GM21786 (cell line): ENCODE results near the gene HSF5.

Experiments
- ATAC-seq: cut with Tn5 transposase; IDR thresholded peaks from one replicate; pipeline ENCODE4 v1.9.1; 2021; ENCODE audit not compliant: unreplicated experiment

HSF5 gene, protein sequence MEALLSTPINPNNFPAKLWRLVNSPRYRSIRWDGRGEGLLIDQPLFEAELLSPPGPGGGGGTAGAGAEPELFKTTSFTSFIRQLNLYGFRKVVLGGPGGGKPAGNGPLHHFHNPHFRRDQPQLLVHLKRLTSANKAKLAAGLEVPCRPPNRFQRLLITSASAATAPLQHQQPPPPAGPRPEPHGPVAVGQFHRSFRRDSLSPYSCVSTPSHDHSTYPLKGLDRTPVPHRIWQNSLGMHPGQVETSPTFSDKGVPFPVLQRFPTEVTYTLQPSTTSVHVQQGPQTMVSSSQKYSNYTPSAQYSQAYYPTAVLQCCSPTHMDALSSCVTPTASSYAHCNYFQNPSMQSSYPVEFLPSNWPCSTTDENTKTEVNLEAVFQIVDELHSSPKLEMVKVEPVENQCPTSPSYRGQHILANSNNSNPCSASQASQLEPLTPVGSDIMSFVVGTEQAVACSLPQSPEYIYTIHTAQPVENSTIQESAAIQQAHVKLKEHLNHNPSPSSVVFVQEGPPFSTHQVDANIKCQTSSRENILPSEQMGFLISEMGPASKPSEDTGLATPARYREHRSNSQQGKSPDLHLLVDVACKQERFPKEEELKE

DNA sequence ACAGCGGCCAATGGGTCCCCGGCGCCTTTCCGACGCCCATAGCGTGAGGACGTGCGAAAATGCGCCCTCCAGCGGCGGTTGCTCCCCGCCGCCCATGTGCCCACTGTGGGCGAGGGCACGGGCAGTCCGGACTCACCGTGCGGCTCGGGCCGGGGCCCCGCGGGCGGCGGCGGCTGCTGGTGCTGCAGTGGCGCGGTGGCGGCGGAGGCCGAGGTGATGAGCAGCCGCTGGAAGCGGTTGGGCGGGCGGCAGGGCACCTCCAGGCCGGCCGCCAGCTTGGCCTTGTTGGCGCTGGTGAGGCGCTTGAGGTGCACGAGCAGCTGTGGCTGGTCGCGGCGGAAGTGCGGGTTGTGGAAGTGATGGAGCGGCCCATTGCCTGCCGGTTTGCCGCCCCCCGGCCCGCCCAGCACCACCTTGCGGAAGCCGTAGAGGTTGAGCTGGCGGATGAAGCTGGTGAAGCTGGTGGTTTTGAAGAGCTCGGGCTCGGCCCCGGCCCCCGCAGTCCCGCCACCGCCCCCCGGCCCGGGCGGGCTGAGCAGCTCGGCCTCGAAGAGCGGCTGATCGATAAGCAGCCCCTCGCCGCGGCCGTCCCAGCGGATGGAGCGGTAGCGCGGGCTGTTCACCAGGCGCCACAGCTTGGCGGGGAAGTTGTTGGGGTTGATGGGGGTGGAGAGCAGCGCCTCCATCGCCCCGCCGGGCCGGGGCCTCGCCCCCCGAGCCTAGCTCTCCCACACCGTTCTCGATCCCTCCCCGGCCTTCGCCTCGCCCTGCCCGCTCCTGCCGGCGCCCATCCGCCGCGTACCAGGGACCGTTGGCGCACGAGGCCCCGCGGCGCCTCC lies at the start of gene HSF5:
TSS of gene HSF5 (minus strand) at position 820 of the 839 bp plus-strand sequence. CDS start at position 686, 134 bp downstream.
- ATAC-seq = no peak

- ATAC-seq = no peak
Observed at GRCh38 chr17:58537266-58537665, 49.1 kb upstream of the HSF5 start.

- no peak for ATAC-seq
Observed at GRCh38 chr17:58536542-58536941, 48.3 kb upstream of the HSF5 start.

- no peak for ATAC-seq
Observed at GRCh38 chr17:58535431-58535830, 47.2 kb upstream of the HSF5 start.

GRCh38 chr17:58534901-58535421 lies 46.8 kb upstream of the HSF5 start:
- ATAC-seq = no peak

DNA sequence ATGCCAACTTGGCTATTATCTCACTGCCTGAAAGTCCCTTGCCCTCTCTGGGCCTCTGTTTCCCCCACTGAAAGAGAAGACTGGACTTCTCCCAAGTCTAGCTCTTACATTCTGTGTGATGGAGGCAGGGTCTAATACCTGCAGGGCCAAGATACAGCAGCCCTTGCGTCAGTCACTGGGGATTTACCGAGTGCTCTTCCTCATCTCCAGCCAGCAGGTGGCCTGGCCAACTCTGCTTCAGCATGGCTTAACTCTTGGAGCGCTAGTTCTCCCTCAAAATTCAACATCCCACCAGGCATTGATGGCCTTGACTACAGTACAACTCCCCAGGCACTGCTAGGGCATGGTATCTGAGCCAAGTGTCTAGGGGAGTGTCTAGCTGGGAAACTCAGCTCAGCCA lies 46.1 kb upstream of the HSF5 start:
- ATAC-seq = no peak

GRCh38 chr17:58533616-58534188 lies 45.5 kb upstream of the HSF5 start:
- no peak for ATAC-seq

GRCh38 chr17:58532555-58532951 lies 44.3 kb upstream of the HSF5 start:
- no peak for ATAC-seq

GRCh38 chr17:58531661-58532554 lies 43.7 kb upstream of the HSF5 start:
- no peak for ATAC-seq

DNA sequence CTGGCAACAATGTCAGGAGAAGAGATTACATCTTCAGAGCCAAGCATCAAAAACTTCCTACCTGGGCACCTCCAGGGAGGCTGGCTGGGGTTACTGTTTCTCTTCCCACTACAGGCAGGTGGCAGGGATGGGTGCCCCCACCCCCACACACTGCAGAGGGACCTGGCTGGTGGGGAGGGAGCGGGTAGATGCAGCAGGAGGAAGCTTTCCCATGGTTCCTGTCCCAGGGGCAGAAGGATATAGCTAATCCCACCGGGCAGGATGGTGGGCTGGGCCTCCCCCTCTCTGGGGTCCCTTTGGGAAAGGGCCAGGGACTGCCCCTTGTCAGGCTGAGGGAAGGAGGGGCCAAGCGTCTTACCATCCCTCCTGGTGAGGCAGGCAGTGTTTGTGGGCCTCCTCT lies 42.9 kb upstream of the HSF5 start:
- no peak for ATAC-seq

GRCh38 chr17:58530655-58531054 lies 42.4 kb upstream of the HSF5 start:
- no peak for ATAC-seq

- no peak for ATAC-seq
Observed at GRCh38 chr17:58529275-58529674, 41.1 kb upstream of the HSF5 start.

DNA sequence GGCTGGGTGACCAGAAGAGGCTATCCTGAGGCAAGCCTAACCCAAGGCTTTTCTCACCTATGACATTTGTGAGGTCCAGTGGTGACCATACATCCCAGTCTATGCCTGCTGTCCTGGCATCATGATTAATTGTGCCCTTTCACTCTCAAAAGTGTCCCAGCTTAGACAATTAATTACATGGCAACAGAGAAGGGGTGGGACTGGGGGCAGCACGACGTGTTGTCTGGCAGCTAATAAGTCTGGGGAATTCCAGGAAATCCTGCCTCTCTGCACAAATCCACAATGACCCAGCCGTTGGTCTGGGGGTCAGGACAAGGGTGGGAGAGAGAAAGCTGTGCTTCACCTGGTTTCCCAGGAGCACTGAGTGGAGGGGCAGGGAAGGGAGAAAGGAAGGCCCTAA lies 40.2 kb upstream of the HSF5 start:
- no peak for ATAC-seq

DNA sequence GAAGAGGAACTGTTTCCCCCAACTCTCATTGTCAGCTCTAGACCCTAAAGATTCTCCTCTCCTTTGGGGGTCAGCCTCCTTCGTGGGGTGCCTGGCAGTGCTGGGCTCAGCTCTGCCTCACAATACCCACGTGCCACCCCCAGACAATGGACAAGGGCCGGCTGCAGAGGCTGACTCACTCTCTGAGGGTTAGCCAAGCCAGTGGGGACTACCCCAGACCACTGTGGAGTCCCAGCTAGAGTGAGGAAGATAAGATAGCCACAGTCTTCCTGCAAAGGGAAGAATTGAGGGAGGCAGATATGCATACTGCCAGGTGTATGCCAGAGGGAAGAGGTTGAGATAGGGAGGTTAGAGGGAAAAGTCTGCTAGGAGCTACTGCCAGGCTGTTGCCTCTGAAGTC lies 39.7 kb upstream of the HSF5 start:
- ATAC-seq = peak; percentile 42

DNA sequence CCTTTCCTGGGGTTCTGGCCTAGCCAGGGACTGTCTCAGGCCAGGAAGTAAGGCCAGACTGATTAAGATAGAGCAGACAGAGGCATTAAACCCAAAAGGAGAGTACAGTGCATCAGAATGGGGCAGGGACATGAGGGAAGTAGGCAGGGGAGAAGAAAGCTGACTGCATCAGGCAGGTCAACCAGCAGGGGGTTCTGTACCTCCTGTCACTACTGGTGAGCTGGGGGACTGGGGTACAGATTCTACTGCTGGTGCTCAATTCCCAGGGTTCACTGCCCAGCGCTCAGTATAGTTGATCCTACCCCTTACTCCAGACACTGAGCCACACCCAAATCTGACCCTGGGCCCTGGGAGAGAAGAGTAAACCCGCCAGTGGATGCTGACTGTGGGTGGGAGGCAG lies 39.1 kb upstream of the HSF5 start:
- no peak for ATAC-seq

- ATAC-seq = no peak
Observed at GRCh38 chr17:58525239-58525638, 37.0 kb upstream of the HSF5 start.

- no peak for ATAC-seq
Observed at GRCh38 chr17:58521680-58522079, 33.5 kb upstream of the HSF5 start.

- ATAC-seq = no peak
Observed at GRCh38 chr17:58520843-58521430, 32.7 kb upstream of the HSF5 start.

- peak; percentile 82 for ATAC-seq
Observed at GRCh38 chr17:58517928-58518609, 29.9 kb upstream of the HSF5 start.
